ENCODE measurements around the gene EME2.

EME2 gene

GRCh38 chr16:1820096-1820945, 47.7 kb downstream of the EME2 start:
- no peak for DNase-seq

- no peak for DNase-seq
Observed at GRCh38 chr16:1820946-1821290, 48.3 kb downstream of the EME2 start.

- no peak for DNase-seq
Observed at GRCh38 chr16:1821861-1822611, 49.4 kb downstream of the EME2 start.

GRCh38 chr16:1822801-1823200, 50.2 kb downstream of the EME2 start:
- no peak for DNase-seq

DNA sequence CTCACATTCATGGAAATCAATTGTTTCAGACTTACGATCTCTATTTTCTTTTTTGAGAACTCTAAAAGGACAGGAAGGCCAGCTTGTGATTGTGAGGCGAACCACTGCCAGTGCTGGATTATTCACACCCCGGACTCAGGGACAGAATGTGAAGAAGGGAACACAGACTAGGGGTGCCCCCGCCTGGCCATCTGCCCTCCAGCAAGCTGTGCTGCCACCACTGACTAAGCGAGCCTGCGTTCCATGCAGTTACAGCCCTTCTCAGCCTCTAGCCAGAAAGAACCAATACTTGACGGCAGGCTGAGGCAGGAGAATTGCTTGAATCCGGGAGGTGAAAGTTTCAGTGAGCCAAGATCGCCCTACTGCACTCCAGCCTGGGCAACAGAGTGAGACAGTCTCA, 51.2 kb downstream of the EME2 start:
- no peak for DNase-seq

DNA sequence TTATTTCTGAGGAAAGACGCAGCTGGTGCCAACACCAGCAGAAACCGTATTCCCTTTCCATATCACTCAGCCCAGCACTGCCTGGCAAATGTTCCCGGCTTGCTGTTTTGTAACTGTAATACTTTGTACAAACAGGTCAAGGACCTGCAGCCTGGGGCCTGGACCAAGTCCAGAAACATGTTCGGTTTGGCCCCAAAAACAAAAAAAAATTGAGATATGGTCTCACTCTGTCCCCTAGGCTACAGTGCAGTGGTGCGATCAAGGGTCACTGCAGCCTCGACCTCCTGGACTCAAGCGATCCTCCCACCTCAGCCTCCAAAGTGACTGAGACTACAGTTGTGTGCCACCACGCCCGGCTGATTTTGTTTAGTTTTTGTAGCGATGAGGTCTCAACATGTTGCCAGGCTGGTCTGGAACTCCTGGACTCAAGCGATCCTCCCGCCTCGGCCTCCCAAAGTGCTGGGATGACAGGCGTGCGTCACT, 52.8 kb downstream of the EME2 start:
- no peak for DNase-seq
